CD4-positive, alpha-beta T cell treated with Interleukin-1 beta for 1 hour (primary cell): Measurements from ENCODE around the gene GNAT1.
"Not testable (repeated sequence)": the region's sequence is repeated elsewhere in the genome, so short reads cannot be mapped to it uniquely, and the experiment has no call there.

Experiments
- DNase-seq, 2 donors: peaks; one replicate each; pipeline ENCODE4 v3.0.0-alpha.2; 2020 to 2022

GNAT1 gene

GRCh38 chr3:50203809-50204803 lies 12.7 kb downstream of the GNAT1 start:
- DNase-seq: no peak

GRCh38 chr3:50204804-50205412 lies 13.5 kb downstream of the GNAT1 start, which contains the start of gene SLC38A3:
TSS of gene SLC38A3 (plus strand) at chr3:50205271. CDS start at chr3:50214200, 8,929 bp downstream.
- peak in 1 of 2 donors; percentile 11 for DNase-seq

- peak; percentile 32 to 46 for DNase-seq
Observed at GRCh38 chr3:50205413-50206276, 14.2 kb downstream of the GNAT1 start.

DNA sequence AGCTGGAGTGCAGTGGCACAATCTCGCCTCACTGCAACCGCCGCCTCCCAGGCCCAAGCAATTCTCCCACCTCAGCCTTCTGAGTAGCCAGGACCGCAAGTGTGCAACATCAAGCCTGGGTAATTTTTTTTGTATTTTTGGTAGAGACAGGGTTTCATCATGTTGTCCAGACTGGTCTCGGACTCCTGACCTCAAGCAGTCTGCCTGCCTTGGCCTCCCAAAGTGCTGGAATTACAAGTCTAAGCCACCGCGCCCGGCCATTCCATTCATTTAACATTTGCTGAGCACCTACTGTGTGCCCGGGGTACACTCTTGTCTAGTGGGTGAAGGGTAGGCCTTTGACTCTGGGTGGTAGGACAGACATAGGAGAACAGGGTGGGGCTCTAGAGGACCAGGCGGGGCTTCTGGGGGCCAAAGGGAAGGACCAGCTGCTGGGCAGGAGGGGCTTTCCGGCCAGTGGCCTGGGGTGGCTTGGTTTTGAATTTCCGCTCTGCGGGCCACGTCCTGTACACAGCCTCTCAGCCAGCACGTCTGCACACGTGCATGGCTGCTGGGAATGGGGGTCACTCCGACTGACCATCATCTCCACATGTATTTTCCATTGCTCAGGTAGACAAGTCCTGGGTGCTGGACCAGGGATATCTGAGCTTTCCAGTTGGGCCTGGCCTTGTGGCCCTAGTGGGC lies 16.1 kb downstream of the GNAT1 start:
- DNase-seq: no peak

- no peak for DNase-seq
Observed at GRCh38 chr3:50208677-50209344, 17.4 kb downstream of the GNAT1 start.

DNA sequence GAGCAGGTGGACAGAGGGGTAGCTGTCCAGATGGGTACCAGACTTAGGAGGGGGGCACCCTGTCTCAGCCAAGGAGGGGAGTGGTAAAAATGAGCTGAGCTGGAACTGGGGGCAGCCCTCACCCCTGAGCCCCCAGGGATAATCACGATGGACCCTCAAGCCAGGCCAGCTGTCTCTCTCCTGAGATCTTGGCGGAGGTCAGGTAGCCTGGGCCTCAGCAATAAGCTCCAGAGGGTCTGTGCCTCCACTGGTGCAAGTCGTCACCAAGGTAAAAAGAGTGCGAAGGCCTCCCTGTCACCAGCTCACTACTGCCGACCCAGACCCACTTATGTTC lies 18.7 kb downstream of the GNAT1 start:
- DNase-seq: no peak

DNA sequence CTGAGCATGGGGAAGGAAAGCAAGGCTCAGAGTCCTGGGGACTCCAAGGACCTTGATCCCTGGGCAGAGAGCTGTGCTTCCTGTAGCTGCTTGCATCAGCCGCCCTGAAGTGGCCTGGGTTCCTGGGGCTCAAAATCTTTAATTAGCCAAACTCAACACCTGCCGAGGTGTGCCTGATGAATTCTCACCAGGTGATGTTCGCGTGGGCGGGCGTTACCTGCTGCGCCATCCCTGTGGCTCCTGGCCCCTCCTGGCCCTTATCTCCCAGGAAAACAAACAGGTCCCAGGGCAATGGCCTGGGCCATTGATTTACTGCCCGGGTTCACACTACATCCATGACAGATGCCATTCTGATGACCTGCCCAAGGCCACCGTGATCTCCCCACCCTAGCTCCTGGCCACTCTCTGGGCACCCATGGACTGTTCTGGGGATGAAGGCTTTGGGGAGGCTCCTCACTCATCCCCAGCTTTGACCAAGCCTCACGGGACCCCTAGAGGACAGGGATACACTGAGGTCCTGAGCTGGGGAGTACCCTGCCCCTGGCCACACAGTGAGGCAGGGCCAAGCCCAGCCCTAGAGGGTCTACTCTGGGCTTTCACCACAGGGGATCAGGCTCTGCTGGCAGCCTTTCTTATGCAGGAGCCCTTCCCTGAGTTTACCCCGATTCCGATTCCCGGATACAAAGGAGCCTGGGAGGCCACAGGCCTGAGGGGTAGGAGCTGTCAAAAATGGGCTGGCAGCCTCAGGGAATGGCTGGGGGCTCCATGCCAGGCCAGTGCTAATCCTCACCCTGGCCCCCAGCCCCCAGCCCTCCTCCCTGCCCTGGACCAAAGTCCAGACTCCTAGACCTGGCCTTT lies 19.3 kb downstream of the GNAT1 start:
- DNase-seq: no peak

DNA sequence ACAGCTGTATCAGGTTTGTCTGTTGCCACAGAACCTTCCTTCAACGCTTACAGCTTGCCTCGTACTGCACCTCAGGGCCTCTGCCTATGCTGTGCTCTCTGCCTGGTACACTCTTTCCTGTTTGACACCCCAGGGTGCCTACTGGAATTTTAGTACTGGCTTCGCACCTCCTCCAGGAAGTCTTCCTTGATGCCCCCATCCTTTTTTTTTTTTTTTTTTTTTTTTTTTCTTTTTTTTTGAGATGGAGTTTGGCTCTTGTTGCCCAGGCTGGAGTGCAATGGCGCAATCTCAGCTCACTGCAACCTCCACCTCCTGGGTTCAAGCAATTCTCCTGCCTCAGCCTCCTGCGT lies 19.9 kb downstream of the GNAT1 start:
- DNase-seq: not testable (repeated sequence)

GRCh38 chr3:50211930-50212329 lies 20.5 kb downstream of the GNAT1 start:
- DNase-seq: no peak

DNA sequence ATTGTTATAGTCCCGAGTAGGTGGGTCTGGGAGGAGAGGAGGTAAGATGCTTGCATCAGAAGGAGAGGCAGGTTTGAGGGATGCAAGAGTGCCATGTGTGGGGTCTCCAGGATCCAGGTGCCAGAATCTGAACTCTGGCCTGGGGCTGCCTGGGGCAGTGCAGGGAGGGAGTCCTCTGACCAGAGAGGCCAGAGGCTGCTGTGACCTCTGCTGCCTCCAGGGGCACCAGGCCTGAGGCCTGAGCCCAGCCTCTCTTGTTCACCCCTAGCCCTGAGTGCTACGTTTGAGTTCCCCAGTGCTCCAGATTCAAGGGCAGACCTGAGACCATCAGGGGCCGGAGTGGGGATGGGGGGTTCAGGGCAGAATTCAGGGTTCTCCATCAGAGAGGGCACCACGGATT lies 21.1 kb downstream of the GNAT1 start:
- no peak for DNase-seq

DNA sequence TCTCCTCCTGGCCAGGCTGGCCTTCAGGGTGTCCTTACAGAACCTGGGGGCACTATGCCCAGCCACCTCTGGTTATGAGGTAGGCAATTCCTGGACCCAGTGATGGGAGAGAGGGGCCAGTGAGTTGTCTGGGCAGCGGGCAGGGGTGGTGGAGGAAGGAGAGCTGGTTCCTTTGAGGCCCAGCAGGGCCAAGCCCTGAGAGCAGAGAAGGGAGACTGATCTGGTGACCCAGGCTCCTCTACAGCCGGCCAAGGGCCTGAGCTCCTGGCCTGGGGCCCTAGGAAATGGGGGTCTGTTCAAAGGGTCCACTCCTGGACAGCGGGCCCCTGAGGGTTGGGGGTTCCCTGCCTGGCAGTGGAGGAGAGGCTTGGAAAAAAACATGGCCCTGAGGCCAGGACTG lies 21.6 kb downstream of the GNAT1 start:
- DNase-seq: no peak

GRCh38 chr3:50213373-50213772 lies 22.0 kb downstream of the GNAT1 start:
- DNase-seq: no peak

- DNase-seq: no peak
Observed at GRCh38 chr3:50214824-50215223, 23.4 kb downstream of the GNAT1 start.

DNA sequence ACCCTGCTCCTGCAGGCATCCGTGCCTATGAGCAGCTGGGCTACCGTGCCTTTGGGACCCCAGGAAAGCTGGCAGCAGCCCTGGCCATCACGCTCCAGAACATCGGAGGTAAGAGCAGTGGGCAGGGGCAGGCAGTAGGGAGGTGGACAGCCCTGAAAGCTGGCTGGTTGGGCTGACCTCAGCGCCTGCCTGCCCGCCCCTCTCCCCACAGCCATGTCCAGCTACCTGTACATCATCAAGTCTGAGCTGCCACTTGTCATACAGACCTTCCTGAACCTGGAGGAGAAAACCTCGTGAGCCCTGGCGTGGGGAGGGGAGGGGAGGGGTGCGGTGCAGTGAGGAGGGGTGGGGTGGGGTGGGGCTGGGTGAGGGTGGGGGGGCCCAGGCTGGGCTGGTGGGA lies 24.1 kb downstream of the GNAT1 start:
- no peak for DNase-seq

- DNase-seq: no peak
Observed at GRCh38 chr3:50217681-50218080, 26.3 kb downstream of the GNAT1 start.

- no peak for DNase-seq
Observed at GRCh38 chr3:50218448-50218847, 27.0 kb downstream of the GNAT1 start.

DNA sequence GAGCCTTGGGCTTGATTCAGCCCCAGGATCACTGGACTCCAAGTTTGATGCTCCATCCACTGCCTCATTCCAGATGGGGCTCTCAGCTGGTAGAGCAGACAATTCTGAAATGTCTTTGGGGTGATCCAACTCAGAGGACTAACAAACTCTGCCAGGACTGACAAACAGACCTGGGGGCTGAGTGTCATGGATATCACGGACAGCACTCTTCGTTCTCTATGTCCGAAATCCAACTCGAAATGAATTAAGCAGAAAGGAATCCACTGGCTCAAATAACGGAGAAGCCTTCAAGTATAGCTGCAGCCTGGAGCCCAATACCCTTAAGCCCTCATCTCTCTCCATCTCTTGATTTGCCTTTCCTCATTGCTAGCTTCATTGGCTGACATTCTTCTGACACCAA lies 27.9 kb downstream of the GNAT1 start:
- DNase-seq: no peak

GRCh38 chr3:50220109-50220508 lies 28.7 kb downstream of the GNAT1 start:
- DNase-seq: no peak

DNA sequence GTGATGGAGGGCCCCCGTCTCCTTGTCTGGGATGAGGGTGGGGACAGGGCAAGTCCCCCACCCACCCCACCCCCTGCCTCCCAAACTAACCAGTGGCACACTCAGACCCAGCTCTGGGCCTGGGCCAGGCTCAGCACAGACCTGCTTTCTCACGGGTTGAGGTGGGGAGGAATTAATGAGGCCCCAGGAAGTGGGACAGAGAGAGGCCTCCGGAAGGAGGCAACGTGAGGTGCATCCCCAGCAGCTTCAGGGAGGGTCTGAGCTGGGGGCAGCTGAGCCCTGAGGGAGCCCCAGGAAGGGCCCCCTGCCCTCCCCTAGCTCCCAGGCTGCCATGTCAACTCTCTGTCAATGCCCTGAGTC lies 29.6 kb downstream of the GNAT1 start:
- no peak for DNase-seq

DNA sequence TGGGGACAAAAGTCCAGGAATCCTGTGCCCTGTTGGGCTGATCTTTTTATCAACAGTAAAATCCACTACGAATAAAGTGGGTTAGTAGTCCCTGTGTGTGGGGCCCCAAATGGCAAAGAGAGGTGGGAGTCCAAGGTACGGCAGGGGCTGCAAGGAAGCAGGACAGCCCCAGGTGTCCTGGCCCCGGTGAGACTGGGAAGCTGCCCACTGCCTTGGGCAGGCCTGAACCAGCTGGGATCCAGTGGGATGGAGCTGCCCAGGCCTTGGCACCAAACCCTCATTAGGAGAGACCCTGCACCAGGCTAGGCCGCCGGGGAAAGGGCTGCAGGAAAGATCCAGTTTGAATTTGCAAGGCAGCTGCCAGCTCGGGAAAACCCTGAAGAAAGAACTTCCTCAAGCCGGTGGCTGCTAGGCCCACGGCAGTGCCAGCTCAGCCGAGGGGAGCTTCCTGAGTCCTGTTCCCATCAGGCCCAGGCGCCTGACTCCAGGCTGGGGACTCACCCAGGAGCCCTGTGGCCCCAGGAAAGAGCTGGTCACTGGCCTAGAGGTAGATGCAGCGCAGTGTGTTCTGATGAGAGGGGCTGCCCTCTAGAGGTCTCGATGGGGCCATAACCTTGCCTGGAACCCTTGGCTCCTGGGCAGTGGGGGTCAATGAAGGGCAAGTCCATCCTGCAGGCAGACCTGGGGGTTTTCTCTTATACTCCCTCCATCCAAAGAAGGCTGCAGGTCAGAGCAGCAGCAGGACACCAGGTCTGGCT lies 30.2 kb downstream of the GNAT1 start:
- no peak for DNase-seq

GRCh38 chr3:50222169-50222528 lies 30.7 kb downstream of the GNAT1 start:
- no peak for DNase-seq
